HepG2 (cell line): ENCODE measurements around the gene RTEL1. TPM values are rescaled to one million over a fixed set of nuclear protein-coding genes. Genes with fewer than 3 reads are reported as not detected.

ENCODE experiments used
- ARID2 ChIP-seq: sonication (generic); formaldehyde crosslinking; IDR thresholded peaks from 2 replicates; pipeline ENCODE4 v1.8.1; 2022; ENCODE audit warnings: mild to moderate bottlenecking, missing genetic modification reagents, borderline replicate concordance
- CBFB ChIP-seq: sonication (generic); formaldehyde crosslinking; IDR thresholded peaks from 2 replicates; pipeline ENCODE4 v1.4.0; 2020; ENCODE audit warnings: missing genetic modification reagents
- DRAP1 ChIP-seq: IDR thresholded peaks from 2 replicates; pipeline ENCODE4 v1.6.1; 2016; ENCODE audit warnings: missing genetic modification reagents, missing compliant biosample characterization
- FOXM1 ChIP-seq: sonication (generic); formaldehyde crosslinking; IDR thresholded peaks from 2 replicates; pipeline ENCODE4 v1.5.0; 2020; ENCODE audit warnings: missing genetic modification reagents
- GATAD1 ChIP-seq: IDR thresholded peaks from 2 replicates; pipeline ENCODE4 v1.6.1; 2016; ENCODE audit warnings: missing genetic modification reagents, missing compliant biosample characterization
- HOMEZ ChIP-seq: IDR thresholded peaks from 2 replicates; pipeline ENCODE4 v1.6.1; 2016; ENCODE audit warnings: low read depth
- HOXD1 ChIP-seq: sonication (generic); formaldehyde crosslinking; IDR thresholded peaks from 2 replicates; pipeline ENCODE4 v1.5.0; 2020; ENCODE audit warnings: missing genetic modification reagents
- NR2F2 ChIP-seq: IDR thresholded peaks from 2 replicates; pipeline ENCODE4 v1.6.1; 2012; ENCODE audit warnings: low read depth, inconsistent platforms, borderline replicate concordance
- POLR2A ChIP-seq, 2 experiments: IDR thresholded peaks; 2 replicates each; pipeline ENCODE4 v1.6.1; 2011; ENCODE audit warnings: low read depth in 2 of 2, low read length in 2 of 2, mild to moderate bottlenecking in 1 of 2, moderate library complexity in 1 of 2; ENCODE audit not compliant: insufficient read depth in 1 of 2
- POLR2AphosphoS2 ChIP-seq: IDR thresholded peaks from 2 replicates; pipeline ENCODE4 v1.6.1; 2011; ENCODE audit warnings: low read depth, low read length, improper control_type of control experiment
- ZFP36L2 ChIP-seq: sonication (generic); formaldehyde crosslinking; IDR thresholded peaks from 2 replicates; pipeline ENCODE4 v1.4.0; 2020; ENCODE audit warnings: missing genetic modification reagents
- ZNF205 ChIP-seq: IDR thresholded peaks from 2 replicates; pipeline ENCODE4 v1.6.1; 2018; ENCODE audit warnings: missing biosample characterization, missing genetic modification reagents
- ZNF264 ChIP-seq: sonication (generic); formaldehyde crosslinking; IDR thresholded peaks from 2 replicates; pipeline ENCODE4 v1.4.0; 2020; ENCODE audit warnings: missing genetic modification reagents
- ZNF280D ChIP-seq: sonication (generic); formaldehyde crosslinking; IDR thresholded peaks from 2 replicates; pipeline ENCODE4 v1.5.1; 2020; ENCODE audit warnings: mild to moderate bottlenecking, missing genetic modification reagents
- ZNF510 ChIP-seq: sonication (generic); formaldehyde crosslinking; IDR thresholded peaks from 2 replicates; pipeline ENCODE4 v1.4.0; 2020; ENCODE audit warnings: low read depth, mild to moderate bottlenecking, missing genetic modification reagents
- ZNF574 ChIP-seq: sonication (generic); formaldehyde crosslinking; IDR thresholded peaks from 2 replicates; pipeline ENCODE4 v1.4.0; 2020; ENCODE audit warnings: missing genetic modification reagents
- ZNF580 ChIP-seq: IDR thresholded peaks from 2 replicates; pipeline ENCODE4 v1.6.1; 2016; ENCODE audit warnings: low read depth, borderline replicate concordance
- ZNF616 ChIP-seq: sonication (generic); formaldehyde crosslinking; IDR thresholded peaks from 2 replicates; pipeline ENCODE4 v1.5.0; 2020; ENCODE audit warnings: low read depth, mild to moderate bottlenecking, missing genetic modification reagents
- polyA plus RNA-seq, 8 experiments: library from polyadenylated mRNA; depleted of rRNA in 3 of 8; stranded (reverse) in 7 of 8; unstranded in 1 of 8; fragments of >200 nt; fragmentation: Illumina TruSeq in 4 of 8; extraction: Trizol in 4 of 8; gene quantifications; 2 replicates each; pipeline versions ENCODE4 v1.2.1 to v1.2.3, GENCODE V29; 2011 to 2016; ENCODE audit warnings: low read depth in 4 of 8, missing spikeins in 1 of 8, mixed read lengths in 1 of 8; ENCODE audit not compliant: insufficient read depth in 1 of 8
- total RNA-seq, 5 experiments: library from RNA; depleted of rRNA; stranded (reverse); fragments of >200 nt; fragmentation: Illumina TruSeq; extraction: Trizol; gene quantifications; 2 replicates each; pipeline ENCODE4 v1.2.3, GENCODE V29; 2016; ENCODE audit warnings: low read depth in 1 of 5

Gene RTEL1
- total and polyA plus RNA-seq, 2 of the 13 experiments (the other 11 are each of a cell fraction or from before 2014, with no cell fraction given) = 21.8 to 36.4 TPM

GRCh38 chr20:63736893-63737694 is 79.0 kb downstream of the RTEL1 start (continued):
- TF ChIP-seq POLR2A (IDR thresholded peaks at IDR 0.05; ENCODE audit: insufficient read depth in 1 of 2, low read depth in 2 of 2, low read length in 2 of 2) (0 out of 4 replicates have a peak, but pooled peaks of 1 of the 2 experiments have one; percentile 1), ZNF580 (CRISPR knock-in tag) (no peak; the same call in 1 of the 2 replicates), ZNF574 (no peak), ZNF280D (no peak), FOXM1 (CRISPR knock-in tag) (no peak), ZNF205 (CRISPR knock-in tag) (no peak), HOXD1 (no peak), CBFB (CRISPR knock-in tag) (peak; percentile 37; the same call in 1 of the 2 replicates), ZNF510 (no peak), ZFP36L2 (CRISPR knock-in tag) (no peak), POLR2AphosphoS2 (0 out of 2 replicates have a peak, but pooled peaks have one; percentile 60), ZNF264 (CRISPR knock-in tag) (no peak), DRAP1 (CRISPR knock-in tag) (no peak), HOMEZ (CRISPR knock-in tag) (0 out of 2 replicates have a peak, but pooled peaks have one; percentile 9), NR2F2 (peak; percentile 46; the same call in 1 of the 2 replicates), GATAD1 (CRISPR knock-in tag) (0 out of 2 replicates have a peak, but pooled peaks have one; percentile 19), ARID2 (peak; percentile 12; the same call in 1 of the 2 replicates), ZNF616 (CRISPR knock-in tag) (peak; percentile 18; the same call in 1 of the 2 replicates)
